Measurements from ENCODE around the gene LFNG. TPM values are rescaled to one million over a fixed set of nuclear protein-coding genes. Genes with fewer than 3 reads are reported as not detected.
"Not testable (repeated sequence)": the region's sequence is repeated elsewhere in the genome, so short reads cannot be mapped to it uniquely, and the experiment has no call there.

LFNG gene
- polyA plus RNA-seq, 1 donor: 21.3 TPM

DNA sequence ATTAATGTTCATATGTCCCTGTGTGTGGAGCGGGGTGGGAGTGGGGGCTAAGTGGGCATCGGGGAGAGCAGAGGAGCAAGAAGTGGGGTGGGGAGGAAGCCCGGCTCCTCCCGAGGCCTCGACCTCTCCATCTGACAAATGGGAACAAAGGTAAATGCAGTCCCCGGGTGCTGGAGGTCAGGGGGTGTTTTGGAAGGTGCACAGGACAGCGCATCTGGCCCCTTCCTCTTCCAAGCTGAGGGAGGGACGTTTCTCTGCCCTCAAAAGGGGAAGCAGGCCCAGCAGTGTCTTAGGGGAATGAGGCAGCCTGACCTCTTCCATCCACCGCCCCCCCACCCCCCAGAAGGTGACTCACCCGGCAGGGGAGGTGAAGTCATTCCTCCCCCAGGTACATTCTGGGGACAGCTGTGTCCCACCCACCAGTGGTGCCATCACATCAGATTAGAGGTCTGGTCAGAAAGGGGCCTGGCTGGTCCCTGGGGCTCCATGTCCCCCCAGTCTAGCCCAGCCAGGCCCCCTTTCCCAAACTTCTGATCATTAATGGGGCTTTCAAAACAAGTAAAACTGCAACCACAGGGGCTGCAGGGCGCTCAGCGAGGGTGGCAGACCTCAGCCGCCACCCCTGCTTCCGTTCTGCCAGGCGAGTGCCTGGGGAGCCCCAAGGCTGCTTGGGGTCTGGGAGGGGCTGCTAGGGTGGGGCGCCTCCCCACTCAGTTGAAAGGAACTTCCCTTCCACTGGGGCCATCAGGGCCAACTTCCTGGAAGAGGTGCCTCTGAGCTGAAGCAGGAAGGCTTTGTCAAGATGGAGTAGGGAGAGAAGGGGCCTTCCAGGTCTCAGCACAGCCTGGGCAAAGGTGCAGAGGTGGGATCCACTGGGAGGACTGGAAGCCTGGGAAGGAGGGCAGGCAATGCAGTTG, 10.8 kb downstream of the LFNG start:
- no peak for DNase-seq

DNA sequence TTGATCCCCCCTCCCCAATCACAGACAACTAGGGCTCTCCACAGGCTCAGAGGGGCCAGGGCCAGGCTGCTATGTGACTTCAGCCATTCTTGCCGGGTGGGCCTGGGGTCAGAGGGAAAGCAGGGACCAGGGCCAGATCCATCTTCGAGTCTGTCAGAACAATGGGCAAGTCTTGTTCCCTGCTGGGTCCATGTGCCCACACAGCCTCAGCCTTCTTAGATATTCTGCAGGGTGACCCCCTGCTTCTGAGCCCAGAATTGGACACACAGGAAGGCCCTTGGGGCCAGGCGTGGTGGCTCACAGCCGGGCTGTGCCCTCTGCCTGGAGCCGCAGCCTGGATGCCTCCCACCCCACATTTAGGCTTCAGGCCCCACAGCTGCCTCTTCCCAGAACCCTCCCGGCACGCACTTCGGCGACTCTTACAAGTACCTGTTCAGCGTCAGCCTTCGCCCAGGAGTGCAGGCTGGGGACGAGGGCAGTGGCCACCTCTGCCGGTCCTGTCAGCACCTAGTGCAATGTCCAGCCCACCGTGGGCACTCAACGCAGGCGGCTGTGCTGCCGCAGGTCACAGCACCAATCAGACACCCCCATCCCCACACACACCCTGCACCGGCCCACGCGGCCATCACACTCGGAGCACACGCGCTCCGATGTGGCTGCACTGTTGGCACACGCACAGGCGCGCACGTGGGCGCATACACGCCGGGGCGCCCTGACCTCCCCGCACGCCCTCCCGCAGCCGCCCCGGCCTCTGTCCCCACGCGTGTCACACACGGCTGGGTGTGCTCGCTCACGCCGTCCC, 11.6 kb downstream of the LFNG start:
- not testable (repeated sequence) for DNase-seq

DNA sequence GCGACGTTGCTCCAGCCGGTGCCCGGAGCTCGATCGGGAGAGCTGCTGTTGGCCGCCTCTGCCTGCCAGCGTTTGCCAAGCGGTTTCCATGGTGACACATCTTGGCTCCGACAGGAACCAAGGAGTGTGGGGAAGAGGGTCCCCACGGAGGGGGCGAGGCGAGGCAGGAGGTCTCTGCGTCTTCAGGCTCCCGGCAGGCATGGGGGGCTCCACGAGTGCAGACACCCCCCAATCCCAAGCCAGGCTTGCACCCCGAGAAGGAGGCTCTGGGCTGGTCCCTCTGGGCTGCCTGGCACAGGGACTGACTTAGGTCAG, 12.2 kb downstream of the LFNG start:
- DNase-seq: not testable (repeated sequence)

DNA sequence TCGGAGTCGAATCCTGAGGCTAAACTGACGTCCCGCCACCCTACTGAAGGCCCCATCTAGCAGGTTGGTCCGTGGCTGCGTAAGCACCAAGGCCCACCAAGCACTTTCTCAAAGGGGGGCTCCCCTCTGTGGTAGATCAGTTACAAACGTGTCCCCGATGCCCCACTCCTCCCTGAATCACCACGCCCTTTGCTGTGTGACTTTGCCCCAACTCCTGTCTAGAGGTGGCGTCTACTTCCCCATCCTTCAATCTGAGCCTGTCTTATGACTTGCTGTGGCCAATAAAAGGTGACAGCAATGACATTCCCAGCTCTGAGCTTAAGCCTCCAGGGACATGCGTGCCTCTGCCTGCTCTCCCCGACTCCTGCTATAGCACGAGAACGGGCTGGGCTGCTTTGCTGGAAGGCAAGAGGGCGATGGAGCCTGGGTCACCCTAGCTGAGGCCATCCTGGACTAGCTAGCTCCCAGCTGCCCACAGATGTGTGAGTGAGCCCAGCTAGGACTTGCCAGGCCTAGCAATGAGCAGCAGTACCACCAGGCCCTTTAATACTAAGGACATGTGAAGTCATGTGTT, 12.7 kb downstream of the LFNG start:
- DNase-seq: not testable (repeated sequence)

DNA sequence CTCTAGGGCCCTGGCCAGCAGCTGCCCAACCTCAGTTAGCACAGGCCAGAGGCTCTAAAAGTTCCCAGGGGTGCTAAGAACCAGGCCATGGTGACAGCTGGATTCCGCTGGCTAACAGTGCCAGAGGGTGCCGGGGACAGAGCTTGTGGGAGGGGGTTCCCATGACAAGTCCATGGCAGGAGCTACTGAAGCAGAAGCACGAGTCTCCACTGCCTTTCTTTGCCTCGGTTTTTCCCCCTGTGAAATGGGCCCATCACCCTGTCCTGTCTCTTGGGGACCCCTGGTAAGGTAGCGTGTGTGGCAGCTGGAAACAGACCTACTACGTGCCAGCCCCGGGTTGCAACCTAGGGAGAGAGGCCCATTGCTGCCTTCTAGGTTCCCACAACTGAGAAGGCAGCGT, 13.2 kb downstream of the LFNG start:
- DNase-seq: not testable (repeated sequence)

DNA sequence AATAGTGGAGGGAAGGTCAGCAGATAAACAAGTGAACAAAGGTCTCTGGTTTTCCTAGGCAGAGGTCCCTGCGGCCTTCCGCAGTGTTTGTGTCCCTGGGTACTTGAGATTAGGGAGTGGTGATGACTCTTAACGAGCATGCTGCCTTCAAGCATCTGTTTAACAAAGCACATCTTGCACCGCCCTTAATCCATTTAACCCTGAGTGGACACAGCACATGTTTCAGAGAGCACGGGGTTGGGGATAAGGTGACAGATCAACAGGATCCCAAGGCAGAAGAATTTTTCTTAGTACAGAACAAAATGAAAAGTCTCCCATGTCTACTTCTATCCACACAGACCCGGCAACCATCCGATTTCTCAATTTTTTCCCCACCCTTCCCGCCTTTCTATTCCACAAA, 14.0 kb downstream of the LFNG start:
- not testable (repeated sequence) for DNase-seq

DNA sequence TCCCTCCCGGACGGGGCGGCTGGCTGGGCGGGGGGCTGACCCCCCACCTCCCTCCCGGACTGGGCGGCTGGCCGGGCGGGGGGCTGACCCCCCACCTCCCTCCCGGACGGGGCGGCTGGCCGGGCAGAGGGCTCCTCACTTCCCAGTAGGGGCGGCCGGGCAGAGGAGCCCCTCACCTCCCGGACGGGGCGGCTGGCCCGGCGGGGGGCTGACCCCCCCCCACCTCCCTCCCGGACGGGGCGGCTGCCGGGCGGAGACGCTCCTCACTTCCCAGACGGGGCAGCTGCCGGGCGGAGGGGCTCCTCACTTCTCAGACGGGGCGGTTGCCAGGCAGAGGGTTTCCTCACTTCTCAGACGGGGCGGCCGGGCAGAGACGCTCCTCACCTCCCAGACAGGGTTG, 14.6 kb downstream of the LFNG start:
- DNase-seq: not testable (repeated sequence)

DNA sequence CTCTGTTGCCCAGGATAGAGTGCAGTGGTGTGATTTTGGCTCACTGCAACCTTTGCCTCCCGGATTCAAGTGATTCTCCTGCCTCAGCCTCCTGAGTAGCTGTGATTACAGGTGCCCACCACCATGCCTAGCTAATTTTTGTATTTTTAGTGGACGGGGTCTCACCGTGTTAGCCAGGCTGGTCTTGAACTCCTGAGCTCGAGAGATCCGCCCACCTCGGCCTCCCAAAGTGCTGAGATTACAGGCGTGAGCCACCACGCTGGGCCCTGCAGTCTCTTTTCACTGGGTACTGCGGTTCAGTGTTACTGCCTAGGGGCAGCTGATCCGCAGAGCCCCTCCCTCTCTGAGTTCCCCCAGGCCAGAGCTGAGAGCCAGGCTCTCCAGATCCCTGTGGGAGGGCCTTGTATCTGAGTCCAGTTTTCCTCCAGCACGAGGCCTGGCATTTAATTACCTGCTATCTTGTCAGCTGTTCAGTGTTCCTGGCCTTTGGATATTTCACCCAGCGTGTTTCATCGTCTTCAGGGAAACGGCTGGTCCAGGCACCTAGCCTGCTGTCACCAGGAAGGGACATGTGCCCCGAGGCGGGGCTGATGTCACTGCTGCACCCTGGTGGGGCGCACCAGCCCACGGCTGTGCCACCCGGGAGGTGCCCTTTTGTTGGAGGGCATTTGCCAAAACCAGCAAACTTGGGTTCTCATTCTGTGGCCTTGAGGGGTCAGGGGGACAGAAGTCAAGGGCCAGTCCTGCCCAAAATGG, 16.5 kb downstream of the LFNG start:
- not testable (repeated sequence) for DNase-seq

DNA sequence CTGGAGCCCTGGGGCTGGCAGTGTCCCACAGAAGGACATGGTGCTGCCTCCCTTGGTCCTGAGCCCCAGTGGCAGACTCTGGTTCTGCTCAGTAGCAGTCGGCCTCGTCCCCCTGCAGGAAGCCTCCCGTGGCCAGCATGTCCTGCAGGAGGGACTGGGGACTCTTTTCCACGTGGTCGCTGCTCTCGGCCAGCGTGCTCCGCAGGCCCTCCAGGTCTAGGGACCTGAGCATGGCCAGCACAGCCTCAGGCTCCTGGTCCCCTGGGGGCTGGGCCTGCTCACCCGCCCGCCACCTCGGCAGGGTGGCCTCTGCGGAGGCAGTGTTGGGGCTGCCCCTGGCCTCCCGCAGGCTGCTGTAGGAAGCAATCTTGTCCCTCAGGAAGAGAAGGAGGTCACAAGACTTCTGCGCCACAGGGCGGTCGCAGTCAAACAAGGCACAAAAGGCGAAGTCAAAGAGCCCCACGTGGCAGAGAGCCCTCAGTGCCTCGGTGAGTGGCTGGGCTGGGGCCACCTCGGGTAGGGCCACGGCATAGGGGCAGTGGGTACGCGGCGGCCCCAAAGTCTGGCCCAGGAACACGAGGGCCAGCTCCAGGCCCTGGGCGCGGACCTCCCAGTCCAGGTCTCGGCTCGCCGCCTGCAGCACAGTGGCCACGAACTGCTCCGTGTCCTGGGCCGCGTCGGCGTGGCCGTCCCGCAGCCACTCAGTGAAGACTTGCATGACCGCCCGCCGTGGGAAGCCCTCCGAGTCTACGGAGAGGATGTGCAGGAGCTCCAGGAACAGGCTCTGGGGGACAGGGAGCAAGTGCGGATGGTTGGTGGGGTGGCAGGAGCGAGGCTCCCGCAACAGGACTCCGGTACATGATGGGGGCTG, 18.6 kb downstream of the LFNG start:
- no peak for DNase-seq

DNA sequence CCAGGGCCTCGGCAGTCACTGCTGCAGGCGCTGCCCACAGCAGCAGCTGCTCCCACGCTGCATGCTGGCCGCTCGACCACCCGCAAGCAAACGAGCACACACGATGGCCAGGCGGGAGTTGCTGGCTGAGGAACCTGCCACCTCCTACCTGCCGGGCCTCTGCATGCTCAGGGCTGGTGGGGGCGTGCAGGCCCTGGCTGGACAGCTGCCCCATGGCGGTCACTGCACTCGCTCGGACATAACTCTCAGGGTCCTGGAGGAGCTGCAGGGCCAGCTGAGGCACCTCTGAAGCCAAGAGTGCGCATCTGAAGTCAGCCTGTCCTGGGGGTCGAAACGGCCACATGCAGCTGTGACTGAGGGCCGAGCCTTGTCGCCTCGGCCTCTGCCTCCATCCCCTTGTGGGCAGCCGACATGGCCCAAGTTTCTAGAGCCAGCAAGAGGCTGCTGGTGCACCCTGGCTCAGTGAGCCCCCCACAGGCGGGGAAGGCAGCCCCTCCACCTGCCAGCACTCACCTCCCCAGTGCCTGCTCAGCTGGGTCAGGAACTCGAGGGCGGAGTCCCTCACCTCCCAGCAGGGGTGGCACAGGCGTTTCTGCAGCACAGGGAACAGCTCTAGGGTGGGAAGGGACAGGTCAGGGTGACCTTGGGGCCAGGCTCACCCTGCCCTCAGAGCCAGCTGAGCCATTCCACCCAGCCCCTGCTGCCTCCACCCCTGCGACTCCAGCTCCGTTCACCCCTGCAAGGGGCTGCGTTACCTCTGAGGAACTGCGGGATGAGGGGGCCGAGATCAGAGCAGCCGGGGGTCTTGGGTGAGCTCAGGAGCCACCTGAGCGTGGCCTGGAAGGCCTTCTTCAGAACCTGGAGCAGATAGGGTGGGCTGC, 19.7 kb downstream of the LFNG start:
- DNase-seq: no peak

DNA sequence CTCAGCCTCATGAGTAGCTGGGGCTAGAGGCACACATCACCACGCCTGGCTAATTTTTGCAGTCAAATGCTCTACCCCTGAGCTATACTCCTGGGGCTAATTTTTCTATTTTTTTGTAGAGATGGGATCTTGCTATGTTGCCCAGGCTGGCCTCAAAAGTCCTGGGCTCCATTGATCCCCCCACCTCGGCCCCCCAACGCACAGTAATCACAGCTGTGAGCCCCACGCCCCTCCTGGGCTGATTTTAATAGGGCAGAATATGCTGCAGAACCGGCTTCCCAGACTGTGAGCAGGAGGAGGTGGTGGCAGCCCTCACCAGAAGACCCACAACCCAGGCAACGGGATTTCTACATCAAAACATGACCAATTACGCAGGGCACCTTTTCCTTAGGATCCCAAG, 20.6 kb downstream of the LFNG start:
- no peak for DNase-seq

DNA sequence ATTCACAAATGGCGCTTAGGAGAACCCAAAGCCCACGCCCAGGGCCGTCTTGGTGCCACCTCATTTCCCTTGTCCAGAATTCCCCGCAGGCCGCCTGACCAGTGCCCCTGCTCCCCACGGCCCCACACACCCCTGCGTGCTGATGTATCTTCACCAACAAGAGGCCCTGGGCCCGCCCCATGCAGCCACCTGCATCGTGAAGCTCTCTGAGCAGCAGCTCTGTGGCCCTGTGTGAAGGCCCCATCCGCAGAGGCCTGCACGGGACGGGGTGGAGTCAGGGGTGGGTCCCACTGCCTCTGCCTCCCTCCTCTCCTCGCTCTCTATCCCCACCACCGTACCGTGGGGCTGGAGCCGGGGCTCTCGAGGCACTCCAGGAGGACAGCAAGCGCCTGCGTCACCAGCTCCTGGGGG, 21.1 kb downstream of the LFNG start:
- DNase-seq: no peak

DNA sequence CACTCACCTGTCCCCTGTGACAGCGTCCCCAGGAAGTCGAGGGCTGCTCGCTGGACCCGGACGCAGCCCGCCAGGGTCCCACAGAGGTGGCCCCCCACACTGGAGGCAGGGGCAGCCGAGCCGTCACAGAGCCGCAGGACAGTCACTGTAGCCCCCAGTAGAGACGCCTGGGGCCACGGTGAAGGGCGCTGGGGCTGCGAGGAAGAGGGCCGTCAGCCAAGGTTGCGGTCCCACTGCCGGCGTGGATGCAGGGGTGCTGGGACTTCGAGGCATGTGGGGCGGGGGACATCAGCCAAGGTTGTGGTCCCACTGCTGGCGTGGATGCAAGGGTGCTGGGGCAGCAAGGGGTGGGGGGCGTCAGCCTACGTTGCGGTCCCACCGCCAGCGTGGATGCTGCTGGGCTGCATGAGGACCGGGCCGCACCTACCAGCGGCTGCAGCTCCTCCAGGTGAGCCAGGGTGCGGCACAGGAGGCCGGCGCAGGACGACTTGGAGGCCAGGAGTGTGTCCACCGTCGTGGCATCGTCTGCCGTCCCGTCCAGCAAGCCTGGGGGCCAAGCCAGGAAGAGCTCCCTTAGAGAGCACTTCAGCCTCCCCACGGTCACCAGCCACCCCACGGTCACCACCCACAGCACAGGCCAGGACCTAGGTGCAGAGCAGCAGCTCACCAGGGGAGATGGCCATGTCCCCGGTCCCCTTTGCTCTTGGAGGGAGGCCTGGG, 21.9 kb downstream of the LFNG start:
- no peak for DNase-seq

DNA sequence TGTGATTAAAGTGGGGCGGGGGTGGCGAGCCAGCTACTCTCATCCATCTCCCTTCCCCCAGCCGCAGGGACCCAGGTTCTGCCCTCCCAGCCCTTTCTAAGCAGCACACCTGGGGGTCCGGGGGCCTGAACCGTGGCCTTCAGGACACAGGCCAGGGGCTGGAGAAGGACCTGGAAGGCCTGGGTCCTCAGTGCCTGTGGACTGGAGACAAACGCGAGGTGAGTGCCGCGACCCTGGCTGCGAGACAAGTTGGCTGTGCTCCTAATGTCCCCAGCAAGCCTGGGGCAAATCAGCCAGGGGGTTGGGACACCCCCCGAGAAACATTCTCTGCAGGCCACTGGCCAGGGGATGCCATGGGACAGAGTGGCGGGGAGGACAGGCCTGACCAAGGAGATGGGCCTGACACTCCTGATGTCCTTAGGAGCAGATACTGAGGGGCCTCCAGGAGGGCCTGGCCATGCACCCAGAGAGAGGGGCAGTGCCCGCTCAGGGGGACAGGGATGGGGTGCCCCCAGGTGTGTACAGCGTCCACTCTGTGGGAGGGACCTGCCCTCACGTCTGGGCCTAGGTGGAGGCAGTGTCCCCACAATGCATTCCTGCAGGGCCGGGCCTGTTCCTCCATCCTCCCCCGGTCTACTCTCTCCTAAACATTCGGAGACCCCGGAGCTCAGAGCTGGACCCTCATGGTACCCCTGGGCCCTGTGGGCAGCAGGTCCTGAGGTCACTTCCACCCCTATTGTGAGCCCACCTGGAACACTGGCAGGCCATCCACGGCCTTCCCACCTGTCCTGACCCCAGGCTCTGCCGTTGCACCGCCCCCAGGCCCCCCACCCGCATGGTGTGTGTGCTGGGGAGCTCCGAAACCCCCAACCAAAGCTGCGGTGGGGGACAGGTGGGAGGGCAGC, 22.7 kb downstream of the LFNG start:
- no peak for DNase-seq

DNA sequence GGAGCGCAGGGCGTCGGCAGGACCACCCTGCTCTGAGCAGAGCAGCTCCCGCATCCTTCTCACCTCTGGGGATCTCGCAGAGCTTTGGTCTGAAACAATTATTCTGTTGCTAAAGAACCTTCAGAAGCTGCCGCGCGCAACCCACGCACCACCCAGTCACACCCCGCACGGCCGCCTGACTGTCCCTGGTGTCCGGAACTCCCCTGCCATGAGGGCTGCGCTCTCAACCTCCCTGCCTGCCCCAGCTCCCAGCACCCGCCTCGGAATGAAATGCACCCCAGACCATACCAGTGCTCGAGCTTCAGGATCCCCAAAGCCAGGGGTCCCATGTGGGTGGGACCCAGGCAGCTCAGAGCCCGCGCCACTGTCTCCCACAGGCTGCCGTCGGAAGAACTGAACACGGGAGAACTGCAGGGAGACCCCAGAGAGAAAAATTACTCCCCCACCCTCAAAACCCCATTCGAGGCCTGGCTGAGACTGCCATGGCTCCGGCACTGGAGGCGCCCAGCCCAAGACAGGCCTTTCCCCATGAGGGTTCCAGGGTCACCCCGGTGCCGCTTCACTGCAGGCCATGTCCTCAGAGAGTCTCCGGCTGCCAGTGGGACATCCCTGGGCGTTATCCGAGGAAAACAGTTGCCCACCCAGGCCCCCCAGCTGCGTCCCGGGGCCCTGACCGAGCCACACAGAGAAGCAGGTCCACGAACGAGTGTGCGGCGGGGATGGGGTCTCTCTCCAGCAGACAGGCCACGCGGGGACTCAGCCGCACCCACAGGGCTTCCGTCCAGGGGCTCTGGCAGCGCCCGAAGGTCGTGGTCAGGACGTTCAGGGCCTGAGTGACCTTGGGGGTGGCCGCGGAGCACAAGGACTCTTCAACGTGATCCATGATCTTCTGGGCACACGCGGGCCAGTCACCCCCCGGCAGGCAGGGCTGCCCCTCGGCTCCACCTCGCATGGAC, 23.6 kb downstream of the LFNG start:
- no peak for DNase-seq

DNA sequence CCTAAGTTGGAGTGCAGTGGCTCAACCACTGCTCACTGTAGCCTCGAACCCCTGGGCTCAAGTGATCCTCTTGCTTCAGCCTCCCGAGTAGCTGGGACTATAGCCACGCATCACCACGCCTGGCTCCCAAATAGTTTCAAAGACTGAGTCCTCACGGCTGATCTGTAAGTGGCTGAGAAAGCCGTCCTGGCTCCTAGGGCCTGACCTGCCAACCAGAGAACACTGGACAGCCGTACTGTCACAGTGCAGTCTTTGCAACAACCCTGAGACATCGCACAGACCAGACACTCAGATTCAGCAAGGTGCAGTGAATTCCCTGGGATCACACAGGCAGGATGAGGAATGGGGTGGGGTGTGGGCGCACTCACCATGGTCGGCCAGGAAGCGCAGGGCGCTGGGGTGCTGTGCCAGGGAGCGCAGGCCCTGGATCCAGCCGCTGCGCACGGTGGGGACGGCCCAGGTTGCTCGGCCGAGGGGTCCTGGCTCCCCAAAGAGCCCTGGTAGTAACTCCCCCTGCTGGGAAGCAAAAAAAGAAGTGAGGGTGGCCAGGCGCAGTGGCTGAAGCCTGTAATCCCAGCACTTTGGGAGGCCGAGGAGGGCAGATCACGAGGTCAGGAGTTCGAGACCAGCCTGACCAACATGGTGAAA, 25.1 kb downstream of the LFNG start:
- no peak for DNase-seq

All from hindlimb muscle (tissue), 1 donor.